Keratinocyte (primary cell): Measurements from ENCODE around the gene IFIT3. TPM values are rescaled to one million over a fixed set of nuclear protein-coding genes. Genes with fewer than 3 reads are reported as not detected.
"Not testable (repeated sequence)": the region's sequence is repeated elsewhere in the genome, so short reads cannot be mapped to it uniquely, and the experiment has no call there.

ENCODE experiments used
- DNase-seq: peaks from one replicate; pipeline ENCODE4 v3.0.0-alpha.2; 2011; ENCODE audit warnings: low read depth, missing footprints, low spot score
- FAIRE-seq: peaks from 2 replicates; lab custom pipeline; 2011; peaks lifted over from hg19 to GRCh38; lab: Jason Lieb, UNC
- H2AFZ ChIP-seq: 2 replicates; pipeline ENCODE4 v1.6.0; 2012; ENCODE audit warnings: low read length, control low read depth, inconsistent platforms; ENCODE audit not compliant: control insufficient read depth
- H3K27ac ChIP-seq: 2 replicates; pipeline ENCODE4 v1.5.1; 2011; ENCODE audit warnings: low read length; ENCODE audit not compliant: control insufficient read depth, insufficient read depth
- H3K27me3 ChIP-seq: 3 replicates; pipeline ENCODE4 v1.6.0; 2011; ENCODE audit warnings: low read length; ENCODE audit not compliant: control insufficient read depth, insufficient read depth; ENCODE audit errors: extremely low read depth
- H3K36me3 ChIP-seq, 2 experiments: 2 replicates in 1 of 2; 3 replicates in 1 of 2; pipeline ENCODE4 v1.5.1; 2011; ENCODE audit warnings: low read length in 2 of 2, mild to moderate bottlenecking in 1 of 2; ENCODE audit not compliant: control insufficient read depth in 2 of 2, insufficient read depth in 2 of 2; ENCODE audit errors: extremely low read depth in 1 of 2
- H3K4me1 ChIP-seq: 3 replicates; pipeline ENCODE4 v1.5.1; 2011; ENCODE audit warnings: low read length; ENCODE audit not compliant: control insufficient read depth, insufficient read depth; ENCODE audit errors: extremely low read depth
- H3K4me2 ChIP-seq: 3 replicates; pipeline ENCODE4 v1.6.0; 2011; ENCODE audit warnings: low read depth, low read length; ENCODE audit not compliant: control insufficient read depth, insufficient read depth; ENCODE audit errors: extremely low read depth
- H3K4me3 ChIP-seq, 3 experiments: fragments of 200-600 bp in 1 of 3; sonication (generic) in 1 of 3; 2 replicates in 2 of 3; 3 replicates in 1 of 3; pipeline ENCODE4 v1.5.1; 2011 to 2016; ENCODE audit warnings: low read length in 3 of 3, mild to moderate bottlenecking in 3 of 3, control low read depth in 2 of 3, inconsistent platforms in 1 of 3, low read depth in 1 of 3, mixed read lengths in 1 of 3, mixed run types in 1 of 3, moderate library complexity in 1 of 3; ENCODE audit not compliant: control insufficient read depth in 2 of 3, insufficient read depth in 2 of 3; ENCODE audit errors: extremely low read depth in 1 of 3
- H3K79me2 ChIP-seq: 2 replicates; pipeline ENCODE4 v1.6.0; 2012; ENCODE audit warnings: low read length; ENCODE audit not compliant: control insufficient read depth, insufficient read depth
- H3K9ac ChIP-seq: 3 replicates; pipeline ENCODE4 v1.6.0; 2011; ENCODE audit warnings: low read length; ENCODE audit not compliant: control insufficient read depth, insufficient read depth; ENCODE audit errors: extremely low read depth
- H3K9me1 ChIP-seq: 3 replicates; pipeline ENCODE4 v1.6.0; 2011; ENCODE audit warnings: low read length; ENCODE audit not compliant: control insufficient read depth, insufficient read depth; ENCODE audit errors: extremely low read depth
- H3K9me3 ChIP-seq: 2 replicates; pipeline ENCODE4 v1.5.1; 2012; ENCODE audit warnings: low read depth, low read length; ENCODE audit not compliant: control insufficient read depth
- H4K20me1 ChIP-seq: 3 replicates; pipeline ENCODE4 v1.6.0; 2011; ENCODE audit warnings: low read length; ENCODE audit not compliant: control insufficient read depth, insufficient read depth; ENCODE audit errors: extremely low read depth
- EZH2 ChIP-seq: IDR thresholded peaks from one replicate; pipeline ENCODE4 v1.6.1; 2012; ENCODE audit warnings: inconsistent platforms, mild to moderate bottlenecking, low read length, moderate library complexity
- dilution Hi-C: fragments of 300-500 bp; cut with MboI; formaldehyde crosslinking; loops from one replicate; pipeline ENCODE4 v1.7.0; 2020; ENCODE audit warnings: low sequenced_read_pairs; ENCODE audit not compliant: extremely low pct_ligation_motif_present
- polyA plus RNA-seq, 5 experiments: library from polyadenylated mRNA; depleted of rRNA in 3 of 5; stranded (reverse) in 3 of 5; stranded (forward) in 1 of 5; unstranded in 1 of 5; fragments of >200 nt; gene quantifications; 1 replicate in 1 of 5; 2 replicates in 3 of 5; 3 replicates in 1 of 5; pipeline versions ENCODE4 v1.2.1 to v1.2.3, GENCODE V29; 2011 to 2012; ENCODE audit warnings: missing spikeins in 2 of 5, low read depth in 1 of 5, low replicate concordance in 1 of 5
- TF ChIP-seq, protein P1 (sequence below), 3 experiments: IDR thresholded peaks in 1 of 3; conservative IDR thresholded peaks in 1 of 3; optimal IDR thresholded peaks in 1 of 3; 2 replicates in 2 of 3; 3 replicates in 1 of 3; pipeline versions ENCODE3 to v1.5.1; 2011; ENCODE audit warnings: low read length in 3 of 3, mild to moderate bottlenecking in 3 of 3, moderate library complexity in 2 of 3, control low read depth in 1 of 3, inconsistent platforms in 1 of 3; ENCODE audit not compliant: insufficient read depth in 2 of 3; ENCODE audit errors: extremely low read depth in 1 of 3

The IFIT3 gene
- polyA plus RNA-seq, 1 donor (not counting 4 experiments of a cell fraction or from before 2014, with no cell fraction given), result 42.6 TPM

DNA sequence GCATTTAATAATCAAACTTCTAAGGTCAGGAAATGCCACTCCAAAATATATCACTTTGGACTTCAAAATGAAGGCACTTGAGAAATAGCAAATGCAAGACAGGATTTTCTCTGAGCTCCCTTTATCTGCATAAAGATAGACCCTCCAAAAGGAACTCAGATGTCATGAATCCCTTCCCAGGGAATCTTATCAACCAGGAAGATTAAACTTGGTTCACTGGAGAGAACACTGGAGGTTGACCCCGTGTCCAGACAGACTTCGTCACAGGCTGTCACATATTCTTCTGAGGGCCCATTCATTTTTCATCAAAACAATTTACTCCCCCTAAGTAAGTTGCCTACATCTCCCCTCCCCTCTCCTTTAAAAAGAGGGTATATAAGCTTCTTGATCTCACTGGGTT is 21.2 kb downstream of the IFIT3 start:
- no peaks in the 10 kb centered on the region for H3K36me3 ChIP-seq
- H3K27ac ChIP-seq, result no peak overlapping the region
- no peaks in the 10 kb centered on the region for H3K79me2 ChIP-seq
- H3K4me3 ChIP-seq, result no peak overlapping the region
- DNase-seq (no peak), FAIRE-seq (no peak)
- dilution Hi-C loops, result no loop called here
- no peak overlapping the region for H3K9ac ChIP-seq
- H2AFZ ChIP-seq, result no peak overlapping the region
- H3K4me2 ChIP-seq, result no peak overlapping the region
- peaks cover 27% of the 10 kb centered on the region for H3K4me1 ChIP-seq
- H3K9me1 ChIP-seq, result no peaks in the 10 kb centered on the region
- TF ChIP-seq EZH2, result no peak
- TF ChIP-seq, protein P1, sequence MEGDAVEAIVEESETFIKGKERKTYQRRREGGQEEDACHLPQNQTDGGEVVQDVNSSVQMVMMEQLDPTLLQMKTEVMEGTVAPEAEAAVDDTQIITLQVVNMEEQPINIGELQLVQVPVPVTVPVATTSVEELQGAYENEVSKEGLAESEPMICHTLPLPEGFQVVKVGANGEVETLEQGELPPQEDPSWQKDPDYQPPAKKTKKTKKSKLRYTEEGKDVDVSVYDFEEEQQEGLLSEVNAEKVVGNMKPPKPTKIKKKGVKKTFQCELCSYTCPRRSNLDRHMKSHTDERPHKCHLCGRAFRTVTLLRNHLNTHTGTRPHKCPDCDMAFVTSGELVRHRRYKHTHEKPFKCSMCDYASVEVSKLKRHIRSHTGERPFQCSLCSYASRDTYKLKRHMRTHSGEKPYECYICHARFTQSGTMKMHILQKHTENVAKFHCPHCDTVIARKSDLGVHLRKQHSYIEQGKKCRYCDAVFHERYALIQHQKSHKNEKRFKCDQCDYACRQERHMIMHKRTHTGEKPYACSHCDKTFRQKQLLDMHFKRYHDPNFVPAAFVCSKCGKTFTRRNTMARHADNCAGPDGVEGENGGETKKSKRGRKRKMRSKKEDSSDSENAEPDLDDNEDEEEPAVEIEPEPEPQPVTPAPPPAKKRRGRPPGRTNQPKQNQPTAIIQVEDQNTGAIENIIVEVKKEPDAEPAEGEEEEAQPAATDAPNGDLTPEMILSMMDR (optimal IDR thresholded peaks at IDR 0.05 in 1 of 3, IDR thresholded peaks at IDR 0.05 in 1 of 3, conservative IDR thresholded peaks at IDR 0.05 in 1 of 3; ENCODE audit: extremely low read depth in 1 of 3, insufficient read depth in 2 of 3, low read length in 3 of 3), result no peak
- H3K9me3 ChIP-seq, result no peaks in the 10 kb centered on the region
- no peaks in the 10 kb centered on the region for H3K27me3 ChIP-seq
- no peaks in the 10 kb centered on the region for H4K20me1 ChIP-seq

DNA sequence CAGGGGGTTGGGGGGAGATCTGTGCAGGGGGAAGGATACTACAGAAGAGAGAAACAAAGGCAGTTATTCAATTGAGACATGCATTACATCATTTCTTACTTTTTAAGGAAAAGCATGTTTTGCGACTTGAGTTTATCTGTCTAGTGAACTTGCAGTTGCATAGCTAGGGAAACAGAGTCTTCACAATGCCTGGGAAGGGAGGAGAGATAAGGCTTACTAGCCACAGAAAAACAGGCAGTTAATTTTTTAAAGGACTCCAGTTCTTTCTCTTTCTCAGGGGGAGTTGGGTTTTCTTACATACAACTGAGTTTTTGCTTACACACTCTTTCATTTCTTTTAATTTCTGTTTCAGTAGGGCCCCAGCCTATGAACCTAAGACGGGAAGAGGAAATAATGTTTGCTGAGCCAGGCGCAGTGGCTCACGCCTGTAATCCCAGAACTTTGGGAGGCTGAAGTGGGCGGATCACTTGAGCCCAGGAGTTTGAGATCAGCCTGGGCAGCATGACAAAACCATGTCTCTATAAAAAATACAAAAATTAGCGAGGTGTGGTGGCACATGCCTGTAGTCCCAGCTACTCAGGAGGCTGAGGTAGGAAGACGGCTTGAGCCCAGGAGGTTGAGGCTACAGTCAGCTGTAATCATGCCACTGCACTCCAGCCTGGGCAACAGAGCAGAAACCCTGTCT is 23.0 kb downstream of the IFIT3 start:
- DNase-seq, H3K79me2 ChIP-seq, H4K20me1 ChIP-seq, dilution Hi-C loops, H3K4me3 ChIP-seq, FAIRE-seq, H3K9me1 ChIP-seq, H3K27me3 ChIP-seq, H3K9me3 ChIP-seq, H3K36me3 ChIP-seq: not testable (repeated sequence)
- H3K4me2 ChIP-seq, result peak overlapping the region; percentile 58
- peaks cover 30% of the 10 kb centered on the region for H3K4me1 ChIP-seq
- peak overlapping the region; percentile 88 for H3K27ac ChIP-seq
- H3K9ac ChIP-seq, result peak overlapping the region; percentile 58
- peak overlapping the region; percentile 14 for H2AFZ ChIP-seq

DNA sequence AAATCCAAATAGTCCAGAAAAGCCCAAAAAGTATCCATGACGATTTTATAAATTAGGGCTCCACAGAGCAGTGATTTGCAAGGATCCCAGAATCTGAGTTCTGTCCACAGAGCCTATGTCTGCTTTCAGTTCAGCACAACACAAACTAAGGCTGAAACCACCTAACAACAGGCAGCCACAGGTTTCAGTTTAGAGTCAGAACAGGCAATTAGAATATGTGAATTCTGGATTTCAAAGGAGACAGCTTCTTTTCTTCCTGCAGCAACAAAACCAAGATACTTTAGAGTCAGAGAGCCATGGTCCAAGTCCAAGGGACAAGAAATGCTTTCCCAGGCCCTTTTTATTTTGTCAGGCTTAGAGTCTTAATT is 23.6 kb downstream of the IFIT3 start:
- Histone ChIP-seq H3K4me1 (peaks cover 27% of the 10 kb centered on the region), H3K4me3 (no peak overlapping the region), H3K9ac (peak overlapping the region; percentile 58), H3K36me3 (no peaks in the 10 kb centered on the region), H3K4me2 (peak overlapping the region; percentile 58), H3K9me1 (no peaks in the 10 kb centered on the region), H4K20me1 (no peaks in the 10 kb centered on the region), H3K27me3 (no peaks in the 10 kb centered on the region), H3K9me3 (no peaks in the 10 kb centered on the region), H3K27ac (peak overlapping the region; percentile 88), H2AFZ (peak overlapping the region; percentile 14), H3K79me2 (no peaks in the 10 kb centered on the region)
- dilution Hi-C loops, result no loop called here
- no peak for TF ChIP-seq EZH2
- TF ChIP-seq, protein P1 (optimal IDR thresholded peaks at IDR 0.05 in 1 of 3, IDR thresholded peaks at IDR 0.05 in 1 of 3, conservative IDR thresholded peaks at IDR 0.05 in 1 of 3; ENCODE audit: extremely low read depth in 1 of 3, insufficient read depth in 2 of 3, low read length in 3 of 3), result no peak
- FAIRE-seq (peak; percentile 20), DNase-seq (no peak)
